22Rv1 (cell line): ENCODE measurements around the gene C2orf92.

Experiments
- H3K27ac ChIP-seq: fragments of 450-650 bp; 2 replicates; pipeline ENCODE4 v1.5.1; 2017
- CTCF ChIP-seq: fragments of 450-650 bp; IDR thresholded peaks from 2 replicates; pipeline ENCODE4 v1.5.1; 2017; ENCODE audit warnings: mild to moderate bottlenecking
- ZFX ChIP-seq: fragments of 450-650 bp; IDR thresholded peaks from 2 replicates; pipeline ENCODE4 v1.6.1; 2017; ENCODE audit warnings: antibody characterized with exemption, borderline replicate concordance

Gene C2orf92

GRCh38 chr2:97713296-97714083, 44.0 kb downstream of the C2orf92 start, which contains the start of gene ZAP70:
Gene ZAP70, plus strand, starts transcription at chr2:97713576. Its CDS starts 10,461 bp downstream, at chr2:97724037.
- TF ChIP-seq ZFX, result no peak
- TF ChIP-seq CTCF, result no peak
- H3K27ac ChIP-seq, result no peak within 1 kb of the TSS

- TF ChIP-seq ZFX (no peak), CTCF (no peak)
- H3K27ac ChIP-seq, result no peak overlapping the region
Observed at GRCh38 chr2:97714084-97714949, 44.8 kb downstream of the C2orf92 start.

- no peak for TF ChIP-seq ZFX
- no peak for TF ChIP-seq CTCF
- no peak overlapping the region for H3K27ac ChIP-seq
Observed at GRCh38 chr2:97714950-97715652, 45.6 kb downstream of the C2orf92 start.

GRCh38 chr2:97715951-97716694, 46.6 kb downstream of the C2orf92 start:
- no peak for TF ChIP-seq ZFX
- H3K27ac ChIP-seq, result no peak overlapping the region

- TF ChIP-seq CTCF (no peak), ZFX (no peak)
- H3K27ac ChIP-seq, result no peak overlapping the region
Observed at GRCh38 chr2:97716695-97717612, 47.4 kb downstream of the C2orf92 start.

GRCh38 chr2:97717613-97717995, 48.1 kb downstream of the C2orf92 start:
- TF ChIP-seq ZFX (no peak), CTCF (no peak)
- no peak overlapping the region for H3K27ac ChIP-seq
